Adrenal gland (tissue), 12 donors: ENCODE results near the gene TOM1L1. TPM values are rescaled to one million over a fixed set of nuclear protein-coding genes. Genes with fewer than 3 reads are reported as not detected.

Experiments
- DNase-seq, 7 donors: peaks; one replicate each; pipeline ENCODE4 v3.0.0-alpha.2; 2019 to 2020
- H3K27ac ChIP-seq, 5 donors: fragments of 200-600 bp; sonication (generic) in 4 of 5; 1 replicate in 3 of 5; 2 replicates in 2 of 5; pipeline versions ENCODE4 v1.5.1 to v1.8.0; 2016 to 2020; ENCODE audit warnings: mild to moderate bottlenecking in 1 of 5
- H3K27me3 ChIP-seq: fragments of 200-600 bp; 2 replicates; pipeline ENCODE4 v1.8.0; 2021
- H3K36me3 ChIP-seq, 2 donors: fragments of 200-600 bp; replicated peaks in 1 of 2; 1 replicate in 1 of 2; 2 replicates in 1 of 2; pipeline versions ENCODE4 v1.5.1 to v1.8.0; 2018 to 2022
- H3K4me1 ChIP-seq, 2 donors: fragments of 200-600 bp; replicated peaks in 1 of 2; 1 replicate in 1 of 2; 2 replicates in 1 of 2; pipeline versions ENCODE4 v1.5.1 to v1.8.0; 2018 to 2021
- H3K4me3 ChIP-seq, 4 donors: fragments of 200-600 bp; sonication (generic) in 3 of 4; one replicate each; pipeline ENCODE4 v1.5.1; 2016 to 2018
- H3K9me3 ChIP-seq, 3 donors: fragments of 200-600 bp; sonication (generic) in 1 of 3; replicated peaks in 1 of 3; 1 replicate in 2 of 3; 2 replicates in 1 of 3; pipeline versions ENCODE4 v1.5.1 to v1.8.0; 2016 to 2021
- POLR2A ChIP-seq, 2 donors: fragments of 450-650 bp; IDR thresholded peaks; one replicate each; pipeline ENCODE4 v1.6.1; 2017; ENCODE audit warnings: antibody characterized with exemption in 2 of 2, mild to moderate bottlenecking in 2 of 2, moderate library complexity in 1 of 2
- WGBS, 4 donors: extraction: QIAGEN DNeasy Blood & Tissue Kit in 2 of 4; methylation state at CpG; one replicate each; pipeline versions ENCODE4 v1.1.5 to v1.1.7; 2013 to 2017; 5-methylcytosine and 5-hydroxymethylcytosine counted together
- intact Hi-C, 2 donors: fragments of 100-400 bp; cut with DNase I; formaldehyde crosslinking; loops; one replicate each; pipeline versions ENCODE4 v1.14.1 to v1.15.0; 2022 to 2023
- polyA plus RNA-seq, 3 donors: library from polyadenylated mRNA; stranded (reverse); fragments of 200-250 nt in 2 of 3; fragments of 350-450 nt in 1 of 3; fragmentation: Illumina TruSeq in 1 of 3; extraction: RNeasy Lipid Tissue Mini Kit (QIAGEN cat#74804) in 1 of 3; gene quantifications; one replicate each; pipeline ENCODE4 v1.2.3, GENCODE V29; 2013 to 2014
- total RNA-seq, 9 donors: library from RNA; depleted of rRNA in 4 of 9; stranded (reverse); fragments of >200 nt in 4 of 9; fragments of 120-200 nt in 1 of 9; fragmentation: NEBNext Ultra II Directional in 1 of 9; extraction: Animal tissue kit (Norgen Biotek cat#: 25700) in 1 of 9; gene quantifications; one replicate each; pipeline versions ENCODE4 v1.1.0 to v1.2.4, GENCODE V29; 2013 to 2023
- TF ChIP-seq, protein P1 (sequence below), 6 experiments: fragments of 450-650 bp in 4 of 6; fragments of 200-600 bp in 2 of 6; sonication (generic) in 1 of 6; IDR thresholded peaks; 1 replicate in 5 of 6; 2 replicates in 1 of 6; pipeline versions ENCODE4 v1.5.1 to v1.8.0; 2016 to 2021; ENCODE audit warnings: antibody characterized with exemption in 6 of 6, mild to moderate bottlenecking in 2 of 6, moderate library complexity in 1 of 6
- donor health status: healthy with polysubstance abuse.
- donor health status: Bipolar disorder and iron deficiency.
- donor health status: DM: yes; HTN: yes; CAD: no.
- donor health status: DM: no; HTN: no; CAD: no.
- donor health status: DM: no; HTN: no; CAD: no.
- donor health status: DM: yes; HTN: yes; CAD: no.

TOM1L1 gene
- total and polyA plus RNA-seq, 12 donors = 8.1 to 44.0 (median 31.9) TPM

DNA sequence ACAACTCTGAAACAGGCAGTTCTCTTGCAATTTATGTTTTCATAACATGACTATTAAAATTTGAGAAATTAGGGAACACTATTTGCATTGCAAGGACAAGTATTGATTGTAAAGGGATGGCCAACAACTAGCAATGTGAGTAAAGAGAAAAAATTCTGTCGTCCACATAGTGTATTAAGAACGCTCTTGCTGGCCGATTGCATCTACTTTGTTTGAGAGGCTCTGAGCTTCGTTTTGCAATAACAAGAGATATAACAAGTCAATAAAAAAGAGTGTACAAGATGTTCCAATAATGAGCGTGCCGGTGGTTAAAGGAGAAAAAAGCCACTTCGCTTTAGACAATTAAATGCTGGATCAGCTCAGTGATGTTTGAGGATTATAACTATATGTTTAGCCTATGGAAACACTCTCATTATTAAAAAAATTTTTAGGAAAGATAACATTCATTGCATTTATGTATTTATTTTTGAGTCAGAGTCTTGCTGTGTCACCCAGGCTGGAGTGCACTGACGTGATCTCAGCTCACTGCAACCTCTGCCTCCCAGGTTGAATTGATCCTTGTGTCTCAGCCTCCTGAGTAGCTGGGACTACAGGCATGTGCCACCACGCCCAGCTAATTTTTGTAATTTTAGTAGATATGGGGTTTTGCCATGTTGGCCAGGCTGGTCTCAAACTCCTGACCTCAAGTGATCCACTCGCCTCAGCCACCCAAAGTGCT lies 19.2 kb upstream of the TOM1L1 start:
- no peaks in the 10 kb centered on the region for H3K36me3 ChIP-seq
- no peaks in the 10 kb centered on the region for H3K27me3 ChIP-seq
- intact Hi-C loops = no loop called here
- DNase-seq = no peak
- 75 to 89% (median 82%) methylated on average over 9 to 10 of the region's 10 CpGs for WGBS, 4 donors
- H3K9me3 ChIP-seq = no peaks in the 10 kb centered on the region
- H3K27ac ChIP-seq = no peak overlapping the region
- H3K4me3 ChIP-seq = no peak overlapping the region
- TF ChIP-seq, protein P1, sequence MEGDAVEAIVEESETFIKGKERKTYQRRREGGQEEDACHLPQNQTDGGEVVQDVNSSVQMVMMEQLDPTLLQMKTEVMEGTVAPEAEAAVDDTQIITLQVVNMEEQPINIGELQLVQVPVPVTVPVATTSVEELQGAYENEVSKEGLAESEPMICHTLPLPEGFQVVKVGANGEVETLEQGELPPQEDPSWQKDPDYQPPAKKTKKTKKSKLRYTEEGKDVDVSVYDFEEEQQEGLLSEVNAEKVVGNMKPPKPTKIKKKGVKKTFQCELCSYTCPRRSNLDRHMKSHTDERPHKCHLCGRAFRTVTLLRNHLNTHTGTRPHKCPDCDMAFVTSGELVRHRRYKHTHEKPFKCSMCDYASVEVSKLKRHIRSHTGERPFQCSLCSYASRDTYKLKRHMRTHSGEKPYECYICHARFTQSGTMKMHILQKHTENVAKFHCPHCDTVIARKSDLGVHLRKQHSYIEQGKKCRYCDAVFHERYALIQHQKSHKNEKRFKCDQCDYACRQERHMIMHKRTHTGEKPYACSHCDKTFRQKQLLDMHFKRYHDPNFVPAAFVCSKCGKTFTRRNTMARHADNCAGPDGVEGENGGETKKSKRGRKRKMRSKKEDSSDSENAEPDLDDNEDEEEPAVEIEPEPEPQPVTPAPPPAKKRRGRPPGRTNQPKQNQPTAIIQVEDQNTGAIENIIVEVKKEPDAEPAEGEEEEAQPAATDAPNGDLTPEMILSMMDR (IDR thresholded peaks at IDR 0.05) = no peak
- TF ChIP-seq POLR2A (IDR thresholded peaks at IDR 0.05) = no peak
- H3K4me1 ChIP-seq = no peaks in the 10 kb centered on the region

DNA sequence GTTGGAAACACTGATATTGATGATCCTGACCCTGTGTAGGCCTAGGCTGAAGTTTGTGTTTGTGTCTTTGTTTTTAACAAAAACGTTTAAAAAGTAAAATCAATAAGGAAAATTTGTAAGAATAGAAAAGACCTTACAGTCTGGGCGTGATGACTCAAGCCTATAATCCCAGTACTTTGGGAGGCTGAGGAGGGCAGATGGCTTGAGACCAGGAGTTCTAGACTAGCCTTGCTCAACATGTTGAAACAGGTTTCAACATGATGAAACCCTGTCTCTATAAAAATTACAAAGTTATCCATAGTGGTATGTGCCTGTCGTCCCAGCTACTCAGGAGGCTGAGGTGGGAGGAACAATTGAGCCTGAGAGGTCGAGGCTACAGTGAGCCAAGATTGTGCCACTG lies 18.3 kb upstream of the TOM1L1 start:
- DNase-seq = no peak
- intact Hi-C loops = no loop called here
- Histone ChIP-seq H3K27me3 (no peaks in the 10 kb centered on the region), H3K27ac (no peak overlapping the region), H3K36me3 (no peaks in the 10 kb centered on the region), H3K4me3 (no peak overlapping the region), H3K9me3 (no peaks in the 10 kb centered on the region), H3K4me1 (no peaks in the 10 kb centered on the region)
- WGBS, 4 donors = 66 to 80% (median 71%) methylated on average over 4 of the region's 4 CpGs
- TF ChIP-seq, protein P1 (IDR thresholded peaks at IDR 0.05) = no peak
- no peak for TF ChIP-seq POLR2A (IDR thresholded peaks at IDR 0.05)

GRCh38 chr17:54882950-54883349 lies 17.7 kb upstream of the TOM1L1 start:
- intact Hi-C loops = no loop called here
- WGBS, 4 donors = 74 to 78% (median 76%) methylated on average over 3 of the region's 3 CpGs

DNA sequence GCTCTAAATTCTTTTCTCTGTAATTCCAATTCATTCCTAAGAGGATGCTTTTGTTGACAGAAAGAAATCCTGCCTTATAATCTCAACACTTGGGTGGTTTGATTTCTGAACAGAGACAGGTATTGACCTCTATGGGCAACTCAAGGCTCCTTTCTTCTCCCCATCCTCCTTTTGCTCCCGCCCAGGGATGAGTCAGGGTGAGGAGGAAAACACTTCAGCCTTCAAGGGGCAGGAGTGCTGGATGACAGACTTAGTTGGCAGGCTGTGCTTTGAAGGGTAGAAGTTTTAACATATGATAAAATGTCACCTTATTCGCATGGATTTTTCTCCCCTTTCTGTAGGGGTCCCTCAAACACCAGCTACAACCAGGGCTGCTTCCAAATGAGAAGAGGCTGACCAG lies 16.7 kb upstream of the TOM1L1 start:
- intact Hi-C loops = no loop called here
- TF ChIP-seq, protein P1 (IDR thresholded peaks at IDR 0.05) = no peak
- no peak for TF ChIP-seq POLR2A (IDR thresholded peaks at IDR 0.05)
- no peaks in the 10 kb centered on the region for H3K36me3 ChIP-seq
- DNase-seq = no peak
- no peaks in the 10 kb centered on the region for H3K9me3 ChIP-seq
- H3K4me1 ChIP-seq = no peaks in the 10 kb centered on the region
- H3K4me3 ChIP-seq = no peak overlapping the region
- 60 to 83% (median 78%) methylated on average over 2 of the region's 2 CpGs for WGBS, 4 donors
- H3K27ac ChIP-seq = no peak overlapping the region
- H3K27me3 ChIP-seq = no peaks in the 10 kb centered on the region

More at GRCh38 chr17:54882950-54883349, 17.7 kb upstream of the TOM1L1 start:
- TF ChIP-seq, protein P1 (IDR thresholded peaks at IDR 0.05) = no peak
- TF ChIP-seq POLR2A (IDR thresholded peaks at IDR 0.05) = no peak
- no peak for DNase-seq
- Histone ChIP-seq H3K27ac (no peak overlapping the region), H3K36me3 (no peaks in the 10 kb centered on the region), H3K9me3 (no peaks in the 10 kb centered on the region), H3K4me1 (no peaks in the 10 kb centered on the region), H3K4me3 (no peak overlapping the region), H3K27me3 (no peaks in the 10 kb centered on the region)
